MCF 10A (cell line): ENCODE measurements around the gene MYO16. TPM values are rescaled to one million over a fixed set of nuclear protein-coding genes. Genes with fewer than 3 reads are reported as not detected.

Experiments
- BruUV-seq: library from RNA; stranded (reverse); fragments of 400-500 nt; replicated peaks from 2 replicates; lab custom pipeline; 2021; lab: Mats Ljungman, UMichigan
- CTCF ChIA-PET: fragments of 300-600 bp; sonication (Branson Sonifier 250); formaldehyde crosslinking; extraction: SDS; loops from one replicate; lab custom pipeline; 2021; ENCODE audit warnings: antibody characterized with exemption, inconsistent platforms; lab: Yijun Ruan, JAX
- POLR2A ChIA-PET: fragments of 300-600, 350-650 bp; sonication (Branson Sonifier 250); formaldehyde crosslinking; extraction: SDS; loops from one replicate; lab custom pipeline; 2020; ENCODE audit warnings: antibody characterized with exemption, inconsistent platforms; lab: Yijun Ruan, JAX
- DNase-seq: peaks from one replicate; pipeline ENCODE4 v3.0.0-alpha.2; 2018; ENCODE audit not compliant: unreplicated experiment
- H3K27ac Mint-ChIP-seq: one replicate; pipeline ENCODE4 v1.8.0; 2022; ENCODE audit warnings: mild to moderate bottlenecking, low read depth, mixed read lengths; ENCODE audit not compliant: unreplicated experiment
- H3K27me3 Mint-ChIP-seq: one replicate; pipeline ENCODE4 v1.8.0; 2022; ENCODE audit warnings: mixed read lengths; ENCODE audit not compliant: insufficient read depth, unreplicated experiment
- H3K36me3 Mint-ChIP-seq: one replicate; pipeline ENCODE4 v1.8.0; 2022; ENCODE audit warnings: mild to moderate bottlenecking, moderate library complexity, mixed read lengths; ENCODE audit not compliant: insufficient read depth, unreplicated experiment
- H3K4me1 Mint-ChIP-seq: one replicate; pipeline ENCODE4 v1.8.0; 2022; ENCODE audit warnings: mixed read lengths; ENCODE audit not compliant: insufficient read depth, unreplicated experiment
- H3K4me3 Mint-ChIP-seq: one replicate; pipeline ENCODE4 v1.8.0; 2022; ENCODE audit warnings: mild to moderate bottlenecking, moderate library complexity, mixed read lengths; ENCODE audit not compliant: unreplicated experiment
- H3K9me3 Mint-ChIP-seq: one replicate; pipeline ENCODE4 v1.8.0; 2022; ENCODE audit warnings: mixed read lengths; ENCODE audit not compliant: unreplicated experiment
- intact Hi-C: fragments of 100-400 bp; cut with micrococcal nuclease; formaldehyde crosslinking; loops from 2 replicates; pipeline ENCODE4 v1.14.1; 2022
- total RNA-seq: library from RNA; stranded (reverse); gene quantifications from 2 replicates; pipeline ENCODE4 v1.2.3, GENCODE V29; 2022
- TF ChIP-seq, protein P1 (sequence below): fragments of 200-600 bp; IDR thresholded peaks from one replicate; pipeline ENCODE4 v1.8.0; 2022; ENCODE audit warnings: antibody characterized with exemption, mild to moderate bottlenecking; ENCODE audit not compliant: unreplicated experiment

Gene MYO16
- total RNA-seq, 1 experiment from 2014 or later, result not detected

GRCh38 chr13:108938155-108938554, 308.7 kb downstream of the MYO16 start:
- Mint-ChIP-seq H3K36me3 (no peaks in the 10 kb centered on the region), H3K9me3 (peaks cover 13% of the 10 kb centered on the region), H3K4me1 (no peaks in the 10 kb centered on the region), H3K27ac (no peak overlapping the region), H3K4me3 (no peak overlapping the region), H3K27me3 (peaks cover 12% of the 10 kb centered on the region)
- CTCF ChIA-PET, result no interaction called here
- POLR2A ChIA-PET, result interaction anchor here (2.1 kb wide), 1 partner anchor 22 kb away, joined by 6 read pairs; no protein-coding TSS in a partner anchor
- TF ChIP-seq, protein P1, sequence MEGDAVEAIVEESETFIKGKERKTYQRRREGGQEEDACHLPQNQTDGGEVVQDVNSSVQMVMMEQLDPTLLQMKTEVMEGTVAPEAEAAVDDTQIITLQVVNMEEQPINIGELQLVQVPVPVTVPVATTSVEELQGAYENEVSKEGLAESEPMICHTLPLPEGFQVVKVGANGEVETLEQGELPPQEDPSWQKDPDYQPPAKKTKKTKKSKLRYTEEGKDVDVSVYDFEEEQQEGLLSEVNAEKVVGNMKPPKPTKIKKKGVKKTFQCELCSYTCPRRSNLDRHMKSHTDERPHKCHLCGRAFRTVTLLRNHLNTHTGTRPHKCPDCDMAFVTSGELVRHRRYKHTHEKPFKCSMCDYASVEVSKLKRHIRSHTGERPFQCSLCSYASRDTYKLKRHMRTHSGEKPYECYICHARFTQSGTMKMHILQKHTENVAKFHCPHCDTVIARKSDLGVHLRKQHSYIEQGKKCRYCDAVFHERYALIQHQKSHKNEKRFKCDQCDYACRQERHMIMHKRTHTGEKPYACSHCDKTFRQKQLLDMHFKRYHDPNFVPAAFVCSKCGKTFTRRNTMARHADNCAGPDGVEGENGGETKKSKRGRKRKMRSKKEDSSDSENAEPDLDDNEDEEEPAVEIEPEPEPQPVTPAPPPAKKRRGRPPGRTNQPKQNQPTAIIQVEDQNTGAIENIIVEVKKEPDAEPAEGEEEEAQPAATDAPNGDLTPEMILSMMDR, result no peak
- no peak for DNase-seq
- BruUV-seq, result no TSS peak
- intact Hi-C loops, result no loop called here

GRCh38 chr13:108940121-108940520, 310.7 kb downstream of the MYO16 start:
- CTCF ChIA-PET, result interaction anchor here (0.9 kb wide), 1 partner anchor 17 kb away, joined by 3 read pairs; no protein-coding TSS in a partner anchor
- POLR2A ChIA-PET, result interaction anchor here (2.1 kb wide), 1 partner anchor 24 kb away, joined by 6 read pairs; no protein-coding TSS in a partner anchor
- intact Hi-C loops, result no loop called here
- TF ChIP-seq, protein P1, result no peak
- no peaks in the 10 kb centered on the region for H3K4me1 Mint-ChIP-seq
- DNase-seq, result no peak
- BruUV-seq, result no TSS peak
- no peaks in the 10 kb centered on the region for H3K36me3 Mint-ChIP-seq
- peaks cover 12% of the 10 kb centered on the region for H3K27me3 Mint-ChIP-seq
- H3K4me3 Mint-ChIP-seq, result no peak overlapping the region
- H3K9me3 Mint-ChIP-seq, result peaks cover 13% of the 10 kb centered on the region
- no peak overlapping the region for H3K27ac Mint-ChIP-seq

DNA sequence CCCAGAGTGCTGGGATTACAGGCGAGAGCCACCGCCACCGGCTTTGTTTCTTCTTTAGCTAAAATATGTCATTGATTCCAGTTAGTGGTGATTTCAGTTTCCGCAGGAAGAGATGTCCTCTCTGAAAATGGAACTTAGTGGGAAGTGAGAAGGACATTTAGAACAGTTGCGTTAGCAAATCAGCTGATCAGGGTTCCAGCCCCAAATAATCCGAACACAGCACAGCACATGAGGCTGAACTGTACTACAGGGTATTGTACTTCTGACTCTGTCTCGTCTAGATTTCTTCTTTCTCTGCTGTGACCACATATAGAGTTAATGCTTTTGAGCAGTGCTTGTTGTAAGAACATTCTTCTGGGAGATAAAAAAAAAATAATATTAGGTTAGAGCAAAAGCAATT, 314.4 kb downstream of the MYO16 start:
- H3K27ac Mint-ChIP-seq, result no peak overlapping the region
- H3K4me1 Mint-ChIP-seq, result peaks cover 6% of the 10 kb centered on the region
- H3K9me3 Mint-ChIP-seq, result no peaks in the 10 kb centered on the region
- POLR2A ChIA-PET, result no interaction called here
- DNase-seq, result no peak
- H3K4me3 Mint-ChIP-seq, result no peak overlapping the region
- H3K27me3 Mint-ChIP-seq, result no peaks in the 10 kb centered on the region
- TF ChIP-seq, protein P1, result no peak
- BruUV-seq, result no TSS peak
- intact Hi-C loops, result no loop called here
- CTCF ChIA-PET, result no interaction called here
- H3K36me3 Mint-ChIP-seq, result no peaks in the 10 kb centered on the region

DNA sequence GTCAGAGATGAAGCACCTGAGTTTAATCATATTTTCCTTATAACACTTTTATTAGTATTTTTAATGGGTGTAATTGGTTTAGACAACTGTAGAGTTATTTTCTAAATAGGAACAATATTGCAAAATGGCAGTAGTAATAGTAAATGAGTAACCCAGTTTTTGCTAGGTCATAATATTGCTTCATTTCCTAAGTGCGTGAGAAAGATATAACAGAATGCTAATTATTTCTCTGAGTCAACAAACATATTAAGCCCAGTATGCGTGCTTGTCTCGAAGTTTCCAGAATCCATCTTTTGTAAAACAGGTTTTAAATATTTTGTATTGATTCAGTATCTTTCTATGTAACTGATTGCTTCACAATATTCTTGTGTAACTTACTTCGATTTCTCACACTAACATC, 315.3 kb downstream of the MYO16 start:
- TF ChIP-seq, protein P1, result no peak
- ChIA-PET POLR2A (interaction anchor here (0.5 to 2.1 kb wide), 3 partner anchors 11 to 814 kb away, joined by 3 to 5 read pairs (median 3); no protein-coding TSS in a partner anchor), CTCF (interaction anchor here (2.6 kb wide), 1 partner anchor 30 kb away, joined by 10 read pairs; no protein-coding TSS in a partner anchor)
- no TSS peak for BruUV-seq
- no peak overlapping the region for H3K4me3 Mint-ChIP-seq
- peak; percentile 79 for DNase-seq
- no peak overlapping the region for H3K27ac Mint-ChIP-seq
- peaks cover 8% of the 10 kb centered on the region for H3K4me1 Mint-ChIP-seq
- no peaks in the 10 kb centered on the region for H3K9me3 Mint-ChIP-seq
- H3K36me3 Mint-ChIP-seq, result no peaks in the 10 kb centered on the region
- intact Hi-C loops, result no loop called here
- H3K27me3 Mint-ChIP-seq, result no peaks in the 10 kb centered on the region
